ENCODE data around the gene AOPEP. TPM values are rescaled to one million over a fixed set of nuclear protein-coding genes. Genes with fewer than 3 reads are reported as not detected.

The AOPEP gene
- total RNA-seq, 2 donors from 2014 or later = 81.5 to 224 TPM

DNA sequence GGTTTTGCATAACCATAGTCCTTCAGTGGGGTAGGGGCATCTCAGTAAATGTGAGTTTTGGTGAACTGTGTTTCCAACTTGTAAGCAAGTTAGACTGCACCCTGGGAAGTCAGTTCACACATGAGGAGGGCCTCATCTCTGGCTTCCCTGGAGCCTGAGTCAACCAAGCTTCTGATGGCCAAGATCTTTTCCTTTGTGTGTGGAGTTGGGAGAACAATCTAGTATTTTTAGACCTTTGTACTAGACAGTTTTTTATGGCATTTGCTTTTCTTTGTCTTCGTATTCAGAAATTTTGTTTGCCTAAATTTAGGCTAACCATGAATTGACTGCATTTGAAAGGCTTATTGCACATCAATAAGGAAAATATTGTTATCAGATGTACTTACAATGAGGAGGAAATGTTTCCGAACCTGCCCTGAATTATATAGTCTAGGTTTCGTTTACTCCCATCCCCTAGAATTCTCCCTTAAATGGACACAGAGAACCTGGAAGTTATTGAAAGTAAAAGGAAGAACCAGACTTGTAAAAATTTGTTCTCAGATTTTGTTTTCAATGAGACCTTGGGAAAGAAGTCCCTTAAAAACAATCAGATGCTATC, 204.6 kb downstream of the AOPEP start:
- H3K4me1 ChIP-seq = no peaks in the 10 kb centered on the region
- 81 to 91% methylated on average over 3 of the region's 3 CpGs for WGBS, 2 donors
- H3K4me3 ChIP-seq = no peak overlapping the region
- H3K36me3 ChIP-seq (replicated peaks in 1 of 2; ENCODE audit: insufficient read depth in 1 of 2, low read depth in 2 of 2) = no peaks in the 10 kb centered on the region
- ATAC-seq (no peak), DNase-seq (no peak)
- intact Hi-C loops (cut with DNase I) = no loop called here
- TF ChIP-seq, protein P1, sequence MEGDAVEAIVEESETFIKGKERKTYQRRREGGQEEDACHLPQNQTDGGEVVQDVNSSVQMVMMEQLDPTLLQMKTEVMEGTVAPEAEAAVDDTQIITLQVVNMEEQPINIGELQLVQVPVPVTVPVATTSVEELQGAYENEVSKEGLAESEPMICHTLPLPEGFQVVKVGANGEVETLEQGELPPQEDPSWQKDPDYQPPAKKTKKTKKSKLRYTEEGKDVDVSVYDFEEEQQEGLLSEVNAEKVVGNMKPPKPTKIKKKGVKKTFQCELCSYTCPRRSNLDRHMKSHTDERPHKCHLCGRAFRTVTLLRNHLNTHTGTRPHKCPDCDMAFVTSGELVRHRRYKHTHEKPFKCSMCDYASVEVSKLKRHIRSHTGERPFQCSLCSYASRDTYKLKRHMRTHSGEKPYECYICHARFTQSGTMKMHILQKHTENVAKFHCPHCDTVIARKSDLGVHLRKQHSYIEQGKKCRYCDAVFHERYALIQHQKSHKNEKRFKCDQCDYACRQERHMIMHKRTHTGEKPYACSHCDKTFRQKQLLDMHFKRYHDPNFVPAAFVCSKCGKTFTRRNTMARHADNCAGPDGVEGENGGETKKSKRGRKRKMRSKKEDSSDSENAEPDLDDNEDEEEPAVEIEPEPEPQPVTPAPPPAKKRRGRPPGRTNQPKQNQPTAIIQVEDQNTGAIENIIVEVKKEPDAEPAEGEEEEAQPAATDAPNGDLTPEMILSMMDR (IDR thresholded peaks at IDR 0.05) = no peak
- TF ChIP-seq POLR2A (IDR thresholded peaks at IDR 0.05) = no peak
- H3K27ac ChIP-seq = no peak overlapping the region
- no peaks in the 10 kb centered on the region for H3K9me3 ChIP-seq
- no peaks in the 10 kb centered on the region for H3K27me3 ChIP-seq

DNA sequence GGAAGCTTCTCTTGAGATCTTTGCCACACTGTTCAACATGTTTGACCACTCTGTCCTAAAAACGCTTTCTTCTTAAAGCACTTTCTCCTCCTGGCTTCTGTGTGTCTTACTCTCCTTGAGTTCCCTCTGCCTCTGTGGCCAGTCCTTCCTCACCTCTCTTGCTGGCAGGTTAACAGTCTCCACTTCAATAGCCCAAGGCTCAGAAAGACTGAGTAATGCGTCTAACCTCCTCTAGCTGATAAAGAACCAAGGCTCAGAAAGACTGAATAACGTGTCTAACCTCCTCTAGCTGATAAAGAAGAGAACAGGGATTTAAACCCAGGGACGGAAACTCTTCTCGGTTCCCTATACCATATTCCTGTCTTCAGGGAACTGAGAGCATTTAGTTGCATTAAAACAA, 205.2 kb downstream of the AOPEP start:
- ATAC-seq (no peak), DNase-seq (no peak)
- WGBS, 2 donors = 80 to 83% methylated on average over 5 of the region's 5 CpGs
- H3K4me1 ChIP-seq = no peaks in the 10 kb centered on the region
- no peaks in the 10 kb centered on the region for H3K9me3 ChIP-seq
- H3K27me3 ChIP-seq = no peaks in the 10 kb centered on the region
- no peak for TF ChIP-seq POLR2A (IDR thresholded peaks at IDR 0.05)
- H3K4me3 ChIP-seq = no peak overlapping the region
- intact Hi-C loops (cut with DNase I) = no loop called here
- H3K36me3 ChIP-seq (replicated peaks in 1 of 2; ENCODE audit: insufficient read depth in 1 of 2, low read depth in 2 of 2) = no peaks in the 10 kb centered on the region
- H3K27ac ChIP-seq = no peak overlapping the region

DNA sequence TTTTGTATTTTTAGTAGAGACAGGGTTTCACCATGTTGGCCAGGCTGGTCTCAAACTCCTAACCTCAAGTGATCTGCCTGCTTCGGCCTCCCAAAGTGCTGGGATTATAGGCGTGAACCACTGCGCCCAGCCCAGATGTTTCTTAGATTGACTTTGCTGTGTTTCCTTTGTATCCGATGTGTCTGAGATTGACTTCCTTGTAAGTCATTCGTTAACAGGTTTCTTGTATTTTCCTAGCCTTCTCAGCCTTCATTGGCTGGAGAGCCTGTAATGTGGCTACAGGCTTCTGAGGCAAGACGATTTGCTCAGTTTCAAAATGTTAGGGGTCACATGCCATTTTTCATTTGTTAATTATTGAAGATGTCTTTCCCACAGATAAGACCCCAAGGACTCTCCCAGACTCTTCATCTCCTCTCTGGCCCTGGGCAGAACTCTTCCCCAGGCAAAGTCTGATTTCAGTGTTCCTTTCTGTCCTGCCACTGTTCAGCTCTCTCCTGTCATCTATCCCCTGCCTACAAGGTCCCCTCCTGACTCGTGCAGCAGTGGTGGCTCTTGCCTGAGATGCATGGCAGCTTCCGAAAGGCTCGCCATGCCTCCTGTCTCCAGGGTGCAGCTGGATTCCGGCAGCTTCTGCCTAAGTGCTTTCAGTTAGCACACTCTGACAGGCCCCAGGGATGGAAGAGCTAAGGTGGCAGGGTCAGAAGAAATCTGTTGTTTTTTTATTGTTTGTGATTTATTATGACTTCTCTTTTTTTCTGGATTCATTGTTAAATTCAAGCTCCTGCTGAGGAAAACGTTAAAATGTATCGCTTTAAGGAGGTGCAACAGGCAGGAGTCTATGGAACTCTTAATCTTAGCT, 206.4 kb downstream of the AOPEP start:
- 80 to 84% methylated on average over 11 to 12 of the region's 12 CpGs for WGBS, 2 donors
- intact Hi-C loops (cut with DNase I) = no loop called here
- ATAC-seq (no peak), DNase-seq (no peak)
- Histone ChIP-seq H3K27ac (no peak overlapping the region), H3K9me3 (no peaks in the 10 kb centered on the region), H3K27me3 (no peaks in the 10 kb centered on the region), H3K4me1 (no peaks in the 10 kb centered on the region), H3K4me3 (no peak overlapping the region), H3K36me3 (replicated peaks in 1 of 2; ENCODE audit: insufficient read depth in 1 of 2, low read depth in 2 of 2) (no peaks in the 10 kb centered on the region)
- no peak for TF ChIP-seq POLR2A (IDR thresholded peaks at IDR 0.05)
- TF ChIP-seq, protein P1 (IDR thresholded peaks at IDR 0.05) = no peak

DNA sequence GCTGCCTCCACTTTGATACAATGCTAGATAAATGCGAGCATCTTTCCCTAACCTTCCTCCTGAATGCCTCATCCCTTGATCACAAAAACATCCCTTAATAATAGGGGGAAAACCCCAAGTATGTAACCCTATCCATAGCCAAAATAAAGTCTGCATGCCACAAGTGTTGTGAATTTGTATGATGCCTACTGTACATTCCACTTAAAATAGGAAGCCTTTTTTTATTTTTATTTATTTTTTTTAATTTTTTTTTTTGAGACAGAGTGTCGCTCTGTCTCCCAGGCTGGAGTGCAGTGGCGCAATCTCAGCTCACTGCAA, 207.0 kb downstream of the AOPEP start:
- H3K36me3 ChIP-seq (replicated peaks in 1 of 2; ENCODE audit: insufficient read depth in 1 of 2, low read depth in 2 of 2) = no peaks in the 10 kb centered on the region
- H3K4me3 ChIP-seq = no peak overlapping the region
- WGBS, 2 donors = 88 to 96% methylated on average over 3 of the region's 3 CpGs
- intact Hi-C loops (cut with DNase I) = no loop called here
- DNase-seq (no peak), ATAC-seq (no peak)
- H3K27ac ChIP-seq = no peak overlapping the region
- no peaks in the 10 kb centered on the region for H3K9me3 ChIP-seq
- no peaks in the 10 kb centered on the region for H3K4me1 ChIP-seq
- no peak for TF ChIP-seq POLR2A (IDR thresholded peaks at IDR 0.05)
- TF ChIP-seq, protein P1 (IDR thresholded peaks at IDR 0.05) = no peak
- no peaks in the 10 kb centered on the region for H3K27me3 ChIP-seq

DNA sequence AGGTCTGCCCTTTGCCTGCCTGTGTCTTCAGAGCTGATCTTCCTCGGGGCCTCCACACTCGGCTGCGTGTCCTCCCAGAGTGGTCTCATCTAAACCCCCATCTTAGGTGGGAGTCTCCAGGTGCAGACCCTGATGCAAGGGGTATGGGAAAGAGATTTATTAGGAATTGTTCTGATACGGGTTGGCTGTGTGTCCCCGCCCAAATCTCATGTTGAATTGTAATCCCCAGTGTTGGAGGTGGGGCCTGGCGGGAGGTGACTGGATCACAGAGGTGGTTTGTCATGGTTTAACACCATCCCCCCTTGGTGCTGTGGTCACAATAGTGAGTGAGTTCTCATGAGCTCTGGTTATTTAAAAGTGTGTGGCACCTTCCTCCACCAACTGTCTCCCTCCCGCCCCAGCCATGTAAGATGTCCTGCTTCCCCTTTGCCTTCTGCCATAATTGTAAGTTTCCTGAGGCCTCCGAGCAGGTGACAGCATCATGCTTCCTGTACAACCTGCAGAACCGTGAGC, 208.4 kb downstream of the AOPEP start:
- no peak for TF ChIP-seq POLR2A (IDR thresholded peaks at IDR 0.05)
- TF ChIP-seq, protein P1 (IDR thresholded peaks at IDR 0.05) = no peak
- ATAC-seq = no peak

More for the DNA sequence above, 208.4 kb downstream of the AOPEP start:
- H3K9me3 ChIP-seq = no peaks in the 10 kb centered on the region
- WGBS, 2 donors = 87 to 91% methylated on average over 9 of the region's 9 CpGs
- H3K4me1 ChIP-seq = no peaks in the 10 kb centered on the region
- H3K4me3 ChIP-seq = no peak overlapping the region
- intact Hi-C loops (cut with DNase I) = no loop called here
- H3K36me3 ChIP-seq (replicated peaks in 1 of 2; ENCODE audit: insufficient read depth in 1 of 2, low read depth in 2 of 2) = no peaks in the 10 kb centered on the region
- no peaks in the 10 kb centered on the region for H3K27me3 ChIP-seq
- no peak overlapping the region for H3K27ac ChIP-seq
- DNase-seq = no peak
